OCI-LY3 (cell line): Measurements from ENCODE around the gene MBP.

Experiments used
- H2AFZ ChIP-seq: fragments of 200-600, 300-600 bp; shearing (Covaris generic); 2 replicates; pipeline ENCODE4 v1.6.0; 2014; ENCODE audit warnings: antibody characterized with exemption, low read depth, low read length
- H3K27ac ChIP-seq: fragments of 200-600, 300-600 bp; sonication (generic); 2 replicates; pipeline ENCODE4 v1.5.1; 2014; ENCODE audit warnings: mild to moderate bottlenecking, low read length, moderate library complexity, mixed read lengths
- H3K27me3 ChIP-seq: fragments of 200-600, 300-600 bp; sonication (generic); 2 replicates; pipeline ENCODE4 v1.6.1; 2014; ENCODE audit warnings: low read depth, low read length, mixed read lengths
- H3K36me3 ChIP-seq: fragments of 200-600, 300-600 bp; sonication (generic); replicated peaks from 2 replicates; pipeline ENCODE3; 2014; ENCODE audit warnings: low read depth, low read length, mixed read lengths
- H3K4me1 ChIP-seq: fragments of 300-600, 200-600 bp; sonication (generic); 2 replicates; pipeline ENCODE4 v1.6.1; 2014; ENCODE audit warnings: low read length, mixed read lengths
- H3K4me2 ChIP-seq: fragments of 200-600, 300-600 bp; sonication (generic); 2 replicates; pipeline ENCODE4 v1.6.1; 2014; ENCODE audit warnings: low read length, mixed read lengths
- H3K4me3 ChIP-seq: fragments of 300-600, 200-600 bp; sonication (generic); 2 replicates; pipeline ENCODE4 v1.5.1; 2014; ENCODE audit warnings: antibody characterized with exemption, mild to moderate bottlenecking, low read length, moderate library complexity
- H3K79me2 ChIP-seq: fragments of 300-600, 200-600 bp; shearing (Covaris generic); 2 replicates; pipeline ENCODE4 v1.6.1; 2014; ENCODE audit warnings: mild to moderate bottlenecking, low read length, mixed read lengths
- H3K9ac ChIP-seq: fragments of 300-600, 200-600 bp; shearing (Covaris generic); 2 replicates; pipeline ENCODE4 v1.6.0; 2014; ENCODE audit warnings: mild to moderate bottlenecking, low read length, moderate library complexity
- H3K9me3 ChIP-seq: fragments of 200-600, 300-600 bp; shearing (Covaris generic); 2 replicates; pipeline ENCODE4 v1.6.1; 2014; ENCODE audit warnings: low read length, mixed read lengths; ENCODE audit not compliant: insufficient read depth
- H4K20me1 ChIP-seq: fragments of 200-600, 300-600 bp; sonication (generic); 2 replicates; pipeline ENCODE4 v1.6.1; 2016; ENCODE audit warnings: low read length, mixed read lengths; ENCODE audit not compliant: insufficient read depth
- CTCF ChIP-seq: fragments of 200-600, 300-600 bp; sonication (generic); IDR thresholded peaks from 2 replicates; pipeline ENCODE4 v1.5.1; 2014; ENCODE audit warnings: antibody characterized with exemption, low read length, low read depth
- EZH2phosphoT487 ChIP-seq: fragments of 200-600 bp; shearing (Covaris generic); IDR thresholded peaks from 2 replicates; pipeline ENCODE4 v1.6.1; 2018; ENCODE audit warnings: antibody characterized with exemption, mixed run types, low read depth

The MBP gene

GRCh38 chr18:76977108-76977621 lies 155.4 kb downstream of the MBP start:
- H3K27ac ChIP-seq: no peak overlapping the region
- no peaks in the 10 kb centered on the region for H3K9me3 ChIP-seq
- no peaks in the 10 kb centered on the region for H4K20me1 ChIP-seq
- peaks cover 5% of the 10 kb centered on the region for H3K36me3 ChIP-seq
- no peak overlapping the region for H2AFZ ChIP-seq
- no peak overlapping the region for H3K9ac ChIP-seq
- no peaks in the 10 kb centered on the region for H3K79me2 ChIP-seq
- no peak overlapping the region for H3K4me3 ChIP-seq
- peaks cover 18% of the 10 kb centered on the region for H3K4me1 ChIP-seq
- no peak overlapping the region for H3K4me2 ChIP-seq
- TF ChIP-seq EZH2phosphoT487 (no peak), CTCF (no peak)
- H3K27me3 ChIP-seq: peaks cover 11% of the 10 kb centered on the region

GRCh38 chr18:76975577-76976110 lies 156.9 kb downstream of the MBP start:
- Histone ChIP-seq H3K79me2 (no peaks in the 10 kb centered on the region), H4K20me1 (no peaks in the 10 kb centered on the region), H3K4me3 (no peak overlapping the region), H3K4me1 (peaks cover 3% of the 10 kb centered on the region), H2AFZ (no peak overlapping the region), H3K27ac (no peak overlapping the region), H3K27me3 (no peaks in the 10 kb centered on the region), H3K9ac (no peak overlapping the region), H3K36me3 (peaks cover 5% of the 10 kb centered on the region), H3K4me2 (no peak overlapping the region), H3K9me3 (no peaks in the 10 kb centered on the region)
- no peak for TF ChIP-seq EZH2phosphoT487
- no peak for TF ChIP-seq CTCF

GRCh38 chr18:76974386-76974785 lies 158.2 kb downstream of the MBP start:
- Histone ChIP-seq H3K79me2 (no peaks in the 10 kb centered on the region), H4K20me1 (no peaks in the 10 kb centered on the region), H3K27me3 (no peaks in the 10 kb centered on the region), H3K36me3 (no peaks in the 10 kb centered on the region), H3K4me1 (no peaks in the 10 kb centered on the region), H3K4me2 (no peak overlapping the region), H2AFZ (no peak overlapping the region), H3K4me3 (no peak overlapping the region), H3K27ac (no peak overlapping the region), H3K9ac (no peak overlapping the region), H3K9me3 (no peaks in the 10 kb centered on the region)
- TF ChIP-seq CTCF: no peak
- TF ChIP-seq EZH2phosphoT487: no peak

GRCh38 chr18:76973520-76974266 lies 158.9 kb downstream of the MBP start:
- Histone ChIP-seq H3K4me1 (no peaks in the 10 kb centered on the region), H3K27ac (no peak overlapping the region), H3K27me3 (no peaks in the 10 kb centered on the region), H2AFZ (no peak overlapping the region), H3K79me2 (no peaks in the 10 kb centered on the region), H3K4me2 (no peak overlapping the region), H3K4me3 (no peak overlapping the region), H3K9ac (no peak overlapping the region), H4K20me1 (no peaks in the 10 kb centered on the region), H3K36me3 (no peaks in the 10 kb centered on the region), H3K9me3 (no peaks in the 10 kb centered on the region)
- TF ChIP-seq CTCF: no peak
- no peak for TF ChIP-seq EZH2phosphoT487
